Right ventricle myocardium superior (tissue), 1 donor: Measurements from ENCODE around the gene PET100. TPM values are rescaled to one million over a fixed set of nuclear protein-coding genes. Genes with fewer than 3 reads are reported as not detected.

ENCODE experiments used
- ATAC-seq: fragments of 200-7000 bp; cut with Tn5 transposase; one replicate; pipeline ENCODE4 v1.9.1; 2020; ENCODE audit warnings: mild to moderate bottlenecking; ENCODE audit not compliant: poor library complexity
- DNase-seq: peaks from one replicate; pipeline ENCODE4 v3.0.0-alpha.2; 2020
- intact Hi-C: fragments of 100-400 bp; cut with DNase I; formaldehyde crosslinking; loops from one replicate; pipeline ENCODE4 v1.11.2; 2022
- microRNA-seq: library from miRNA; unstranded; fragments of <30 nt; microRNA quantifications from one replicate; pipeline ENCODE4 v1.2.0, GENCODE V29; 2020
- total RNA-seq: library from RNA; stranded (reverse); fragmentation: NEBNext Ultra II Directional; extraction: Animal tissue kit (Norgen Biotek cat#: 25700); gene quantifications from one replicate; pipeline ENCODE4 v1.2.1, GENCODE V29; 2021
- donor health status: DM: no; HTN: yes; CAD: no; lungs with severe emphysema.

Gene PET100
- total RNA-seq, 1 donor from 2014 or later: 208 TPM

- intact Hi-C loops: no loop called here
- no peak for ATAC-seq
- no peak for DNase-seq
These were observed 39.2 kb downstream of the PET100 start, which contains the start of gene RETN for GRCh38 chr19:7668842-7669241. RETN (plus strand) TSS chr19:7669049; CDS start chr19:7669327, 278 bp downstream.

- ATAC-seq: no peak
- no peak for DNase-seq
- intact Hi-C loops: no loop called here
These were observed 40.0 kb downstream of the PET100 start for GRCh38 chr19:7669641-7670040.

- peak; percentile 56 for DNase-seq
- no peak for ATAC-seq
- intact Hi-C loops: no loop called here
These were observed 40.7 kb downstream of the PET100 start for GRCh38 chr19:7670150-7670783.

GRCh38 chr19:7670790-7671189, 41.2 kb downstream of the PET100 start:
- ATAC-seq (no peak), DNase-seq (no peak)

GRCh38 chr19:7672522-7672921, 42.9 kb downstream of the PET100 start:
- intact Hi-C loops: no loop called here
- ATAC-seq (no peak), DNase-seq (no peak)

More at GRCh38 chr19:7670790-7671189, 41.2 kb downstream of the PET100 start:
- intact Hi-C loops: no loop called here

- intact Hi-C loops: no loop called here
- ATAC-seq (peak; percentile 83), DNase-seq (peak; percentile 85)
These were observed 44.7 kb downstream of the PET100 start for GRCh38 chr19:7674010-7675005.

- DNase-seq (no peak), ATAC-seq (no peak)
- intact Hi-C loops: no loop called here
These were observed 46.8 kb downstream of the PET100 start for GRCh38 chr19:7676376-7676775.

GRCh38 chr19:7676854-7677253, 47.3 kb downstream of the PET100 start, which contains the start of gene MCEMP1:
MCEMP1 (plus strand) TSS chr19:7677090; CDS start chr19:7677121, 31 bp downstream.
- intact Hi-C loops: no loop called here
- peak; percentile 57 for DNase-seq

GRCh38 chr19:7677669-7678311, 48.2 kb downstream of the PET100 start:
- no peak for ATAC-seq
- intact Hi-C loops: no loop called here

More at GRCh38 chr19:7676854-7677253, 47.3 kb downstream of the PET100 start, which contains the start of gene MCEMP1:
- ATAC-seq: no peak

GRCh38 chr19:7678971-7679751, 49.6 kb downstream of the PET100 start:
- intact Hi-C loops: no loop called here
- no peak for DNase-seq
- ATAC-seq: no peak

More at GRCh38 chr19:7677669-7678311, 48.2 kb downstream of the PET100 start:
- no peak for DNase-seq

- intact Hi-C loops: loop anchor here (5.0 kb wide), 1 partner anchor 113 kb away; no protein-coding TSS in a partner anchor
- DNase-seq: no peak
- ATAC-seq: no peak
These were observed 50.4 kb downstream of the PET100 start for GRCh38 chr19:7679771-7680605.

GRCh38 chr19:7680606-7681339, 51.2 kb downstream of the PET100 start, which contains the start of gene TRAPPC5:
TRAPPC5 (plus strand) TSS chr19:7680833; CDS start chr19:7682254, 1,421 bp downstream.
- intact Hi-C loops: loop anchor here (5.0 kb wide), 1 partner anchor 113 kb away; no protein-coding TSS in a partner anchor
- peak; percentile 94 for DNase-seq

More at GRCh38 chr19:7680606-7681339, 51.2 kb downstream of the PET100 start, which contains the start of gene TRAPPC5:
- peak; percentile 94 for ATAC-seq

Small RNA genes lying within 50 kb of the gene (microRNA-seq; reads per million reads assigned to microRNA genes)
- not detected for gene MIR6792

Other genes starting within 250 kb of the PET100 start
- 0.97 TPM for gene PEX11G, start 140.8 kb upstream of the PET100 start, total RNA-seq
- 92.1 TPM for gene ZNF358, start 113.7 kb upstream of the PET100 start, total RNA-seq
- 17.5 TPM for gene MCOLN1, start 107.2 kb upstream of the PET100 start, total RNA-seq
- gene PNPLA6, start 94.1 kb upstream of the PET100 start, total RNA-seq: 50.4 TPM
- gene CAMSAP3, start 33.9 kb upstream of the PET100 start, total RNA-seq: 1.0 TPM
- gene XAB2, start 248 bp upstream of the PET100 start, total RNA-seq: 23.5 TPM
- 3.9 TPM for gene PCP2, start 3.9 kb downstream of the PET100 start, total RNA-seq
- gene STXBP2, start 7.3 kb downstream of the PET100 start, total RNA-seq: 7.0 TPM
- gene RETN, start 39.3 kb downstream of the PET100 start, total RNA-seq: 0.48 TPM
- gene MCEMP1, start 47.3 kb downstream of the PET100 start, total RNA-seq: 0.67 TPM
- gene TRAPPC5, start 51.0 kb downstream of the PET100 start, total RNA-seq: 116 TPM
- 0.56 TPM for gene FCER2, start 72.3 kb downstream of the PET100 start, total RNA-seq
- 1.1 TPM for gene CLEC4G, start 102.3 kb downstream of the PET100 start, total RNA-seq
- gene CD209, start 117.7 kb downstream of the PET100 start, total RNA-seq: 11.4 TPM
- not detected for gene CLEC4M, start 133.4 kb downstream of the PET100 start, total RNA-seq
- 19.4 TPM for gene EVI5L, start 200.4 kb downstream of the PET100 start, total RNA-seq
- gene PRR36, start 244.6 kb downstream of the PET100 start, total RNA-seq: 0.08 TPM